NCI-H748 (cell line): ENCODE measurements around the gene C11orf68.

Experiments
- DNase-seq: peaks from one replicate; lab custom pipeline; 2025; ENCODE audit not compliant: unreplicated experiment; lab: John Stamatoyannopoulos, UW

The C11orf68 gene

DNA sequence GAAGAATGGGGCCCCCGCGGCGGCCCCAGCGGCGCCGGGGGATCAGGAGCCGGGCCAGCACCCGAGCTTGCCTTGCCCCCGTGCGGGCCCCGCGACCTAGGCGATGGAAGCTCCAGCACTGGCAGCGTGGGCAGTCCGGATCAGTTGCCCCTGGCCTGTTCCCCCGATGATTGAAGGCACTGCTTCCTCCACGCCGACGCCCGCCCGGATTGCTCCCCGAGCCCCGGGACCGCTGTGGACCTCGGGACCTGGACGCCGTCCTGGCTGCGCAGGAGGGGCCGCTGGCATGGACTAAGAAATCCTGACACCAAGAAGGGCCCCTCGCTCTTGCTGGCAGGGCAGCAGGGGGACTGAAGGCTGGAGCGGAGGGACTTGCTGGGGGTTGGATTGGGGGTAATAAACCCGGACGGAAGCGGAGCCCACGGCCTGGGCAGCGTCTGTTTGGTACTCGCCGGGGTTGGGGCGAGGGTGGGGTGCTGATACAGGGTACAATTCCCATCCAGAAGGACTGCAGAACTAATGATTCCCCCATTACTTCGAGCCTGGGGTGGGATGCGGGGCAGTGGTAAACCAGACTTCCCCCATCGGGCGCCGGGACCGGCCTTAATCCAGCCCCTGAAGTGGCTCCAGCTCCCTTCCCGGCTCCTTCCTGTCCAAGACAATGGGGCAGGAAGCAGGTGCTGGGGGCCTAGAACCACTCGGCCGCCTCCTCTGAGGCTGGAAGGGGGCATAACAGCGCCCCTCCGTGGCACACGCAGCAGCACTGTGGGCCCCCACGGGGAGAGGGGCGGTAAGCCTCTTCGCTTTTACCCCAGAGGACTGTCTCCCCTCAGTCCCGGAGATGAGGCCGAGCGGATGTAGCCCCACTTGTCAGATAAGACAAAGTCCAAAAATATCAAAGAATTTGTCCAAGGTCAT lies 27.4 kb downstream of the C11orf68 start:
- DNase-seq, result peak; percentile 72

DNA sequence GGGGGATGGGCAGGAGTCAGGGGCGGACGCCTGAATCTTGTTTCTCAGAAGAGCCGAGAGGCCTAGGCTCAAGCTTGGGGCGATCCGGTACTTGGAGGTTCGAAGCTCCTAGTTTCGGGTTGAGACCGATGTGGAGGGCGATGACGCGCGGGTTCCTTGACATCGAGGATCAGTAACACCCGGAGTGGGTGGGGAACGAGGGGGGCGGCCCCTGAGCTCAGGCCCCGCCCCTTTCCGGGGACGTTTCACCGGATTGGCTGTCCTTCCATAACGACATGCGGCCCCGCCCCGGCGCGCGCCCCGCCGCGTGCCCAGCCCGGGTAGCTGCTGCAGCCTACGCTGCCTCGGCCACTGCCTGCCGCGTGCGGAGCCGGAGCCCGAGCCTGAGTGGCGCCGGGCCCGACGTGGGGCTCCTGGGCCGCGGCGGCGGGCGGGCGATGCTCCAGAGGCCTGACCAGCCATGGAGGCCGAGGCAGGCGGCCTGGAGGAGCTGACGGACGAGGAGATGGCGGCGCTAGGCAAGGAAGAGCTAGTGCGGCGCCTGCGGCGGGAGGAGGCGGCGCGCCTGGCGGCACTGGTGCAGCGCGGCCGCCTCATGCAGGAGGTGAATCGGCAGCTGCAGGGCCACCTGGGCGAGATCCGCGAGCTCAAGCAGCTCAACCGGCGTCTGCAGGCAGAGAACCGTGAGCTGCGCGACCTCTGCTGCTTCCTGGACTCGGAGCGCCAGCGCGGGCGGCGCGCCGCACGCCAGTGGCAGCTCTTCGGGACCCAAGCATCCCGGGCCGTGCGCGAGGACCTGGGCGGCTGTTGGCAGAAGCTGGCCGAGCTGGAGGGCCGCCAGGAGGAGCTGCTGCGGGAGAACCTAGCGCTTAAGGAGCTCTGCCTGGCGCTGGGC lies 28.3 kb downstream of the C11orf68 start, which contains the start of gene CCDC85B:
CCDC85B (plus strand) TSS at position 350 of the 895 bp plus-strand sequence; CDS start at position 461, 111 bp downstream.
- DNase-seq, result peak; percentile 97

DNA sequence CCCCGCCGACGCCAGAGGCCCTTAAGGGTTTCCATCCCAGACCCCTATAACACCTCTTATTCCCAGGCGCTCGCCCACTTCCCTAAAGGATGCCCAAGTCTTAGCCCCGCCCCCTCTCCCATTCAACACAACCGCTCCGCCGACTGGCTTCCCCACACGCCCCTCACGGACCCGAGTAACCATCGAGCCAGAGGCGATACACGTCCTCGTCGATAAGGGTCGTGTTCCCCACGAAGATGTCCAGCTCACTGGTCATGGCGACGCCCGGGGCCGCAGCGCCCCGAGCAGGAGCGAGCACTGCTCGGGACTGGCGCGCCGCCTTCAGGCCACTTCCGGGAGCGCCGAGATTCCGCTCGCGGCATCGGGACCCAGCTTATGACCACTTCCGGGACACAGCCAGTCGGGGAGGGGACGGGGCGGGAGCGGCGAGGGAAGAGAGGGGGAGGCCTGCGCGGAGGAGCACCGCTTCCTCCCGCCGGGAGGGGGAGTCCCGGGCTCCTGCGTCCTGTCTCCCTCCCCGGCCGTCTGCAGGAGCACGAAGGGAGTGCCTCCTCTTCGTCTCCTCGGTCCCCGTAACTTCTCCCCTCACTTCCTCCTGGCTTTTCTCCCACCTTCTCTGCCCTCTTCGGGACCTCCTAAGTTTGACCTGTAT lies 30.6 kb downstream of the C11orf68 start, which contains the start of gene FIBP:
FIBP (minus strand) TSS at position 309 of the 652 bp plus-strand sequence; CDS start at position 256, 53 bp downstream.
- peak; percentile 97 for DNase-seq

DNA sequence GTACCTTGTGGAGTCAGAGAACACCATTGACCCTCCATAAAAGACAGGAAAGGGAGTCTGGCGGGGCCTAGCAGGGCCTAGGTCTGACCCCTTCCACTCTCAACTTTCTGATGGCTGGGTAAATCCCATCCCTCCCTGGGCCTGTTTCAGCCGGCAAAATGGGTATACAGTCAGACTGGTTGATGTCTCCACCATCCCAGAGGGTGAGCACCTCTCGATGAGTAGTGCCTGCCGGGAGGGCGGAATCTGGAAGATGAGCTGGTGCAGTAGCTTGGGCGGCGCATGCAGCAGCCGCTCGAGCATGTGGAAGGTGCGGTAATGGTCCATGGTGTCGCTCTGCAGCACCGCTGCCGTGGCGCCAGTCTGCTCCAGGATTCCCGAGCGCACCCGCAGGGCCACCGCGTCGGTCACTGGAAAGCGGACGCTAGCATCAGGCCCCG lies 31.1 kb downstream of the C11orf68 start:
- DNase-seq, result no peak

DNA sequence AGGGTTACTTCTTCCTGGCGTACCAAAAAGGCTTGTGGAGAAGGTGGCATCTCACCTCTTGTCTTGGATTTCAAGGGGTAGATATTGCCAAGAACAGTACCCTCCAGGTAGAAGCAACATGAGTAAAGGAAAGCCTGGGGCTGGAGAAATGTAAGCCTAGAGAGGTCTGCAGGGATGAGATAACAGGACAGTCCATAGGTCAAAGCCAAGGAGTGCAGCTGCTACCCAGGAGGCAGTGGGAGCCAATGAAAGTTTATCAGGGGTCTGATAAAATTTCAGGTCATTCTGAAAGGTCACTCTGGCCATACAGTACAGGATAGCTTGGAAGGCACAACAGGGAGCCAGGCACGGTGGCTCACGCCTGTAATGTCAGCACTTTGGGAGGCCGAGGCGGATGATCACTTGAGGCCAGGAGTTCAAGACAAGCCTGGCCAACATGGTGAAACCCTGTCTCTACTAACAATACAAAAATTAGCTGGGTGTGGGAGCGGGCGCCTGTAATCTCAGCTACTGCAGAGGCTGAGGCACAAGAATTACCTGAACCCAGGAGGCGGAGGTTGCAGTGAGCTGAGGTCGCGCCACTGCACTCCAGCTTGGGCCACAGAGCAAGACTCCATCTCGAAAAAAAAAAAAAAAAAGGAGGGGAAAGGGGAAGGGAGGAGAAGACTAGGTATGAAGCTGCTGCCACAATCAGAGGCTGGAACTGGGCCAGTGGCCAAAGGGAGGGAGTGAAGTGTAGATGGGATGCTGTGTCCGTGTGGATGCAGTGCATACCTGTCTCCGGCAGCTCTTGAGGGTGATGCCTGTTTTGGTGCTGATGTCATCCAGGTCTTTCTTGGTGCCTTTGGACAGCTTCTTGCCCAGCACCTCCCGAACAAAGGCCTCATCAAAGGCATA lies 31.8 kb downstream of the C11orf68 start:
- DNase-seq, result no peak

DNA sequence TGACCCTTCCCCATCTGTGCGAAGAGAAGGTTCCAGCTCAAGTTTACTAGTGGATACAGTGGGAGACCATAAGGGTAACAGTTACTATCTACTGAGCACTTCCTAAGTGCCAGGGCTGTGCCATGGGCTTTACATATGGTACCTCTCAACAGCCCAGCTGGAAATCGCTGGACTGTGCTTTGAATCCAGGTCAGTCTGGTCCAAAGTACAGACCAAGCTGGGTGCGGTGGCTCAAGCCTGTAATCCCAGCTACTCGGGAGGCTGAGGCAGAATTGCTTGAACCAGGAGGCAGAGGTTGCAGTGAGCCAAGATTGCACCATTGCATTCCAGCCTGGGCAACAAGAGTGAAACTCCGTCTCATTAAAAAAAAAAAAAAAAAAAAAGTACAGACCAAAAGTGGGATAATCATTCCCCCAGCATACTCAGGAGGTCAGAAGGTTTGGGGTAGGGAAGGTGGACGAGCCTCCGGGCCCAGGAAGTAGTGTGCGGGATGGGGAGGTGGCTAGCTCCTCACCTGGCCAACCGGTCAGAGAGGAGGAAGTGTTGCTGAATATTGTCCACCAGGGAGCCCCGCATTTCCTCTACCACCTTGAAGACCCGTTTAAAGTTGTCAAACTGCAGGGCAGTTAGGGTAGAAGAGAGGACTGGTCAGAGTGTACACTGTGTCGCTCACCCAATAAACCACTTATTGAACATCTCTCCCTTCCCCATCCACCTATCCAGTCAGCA lies 32.9 kb downstream of the C11orf68 start:
- DNase-seq, result no peak

DNA sequence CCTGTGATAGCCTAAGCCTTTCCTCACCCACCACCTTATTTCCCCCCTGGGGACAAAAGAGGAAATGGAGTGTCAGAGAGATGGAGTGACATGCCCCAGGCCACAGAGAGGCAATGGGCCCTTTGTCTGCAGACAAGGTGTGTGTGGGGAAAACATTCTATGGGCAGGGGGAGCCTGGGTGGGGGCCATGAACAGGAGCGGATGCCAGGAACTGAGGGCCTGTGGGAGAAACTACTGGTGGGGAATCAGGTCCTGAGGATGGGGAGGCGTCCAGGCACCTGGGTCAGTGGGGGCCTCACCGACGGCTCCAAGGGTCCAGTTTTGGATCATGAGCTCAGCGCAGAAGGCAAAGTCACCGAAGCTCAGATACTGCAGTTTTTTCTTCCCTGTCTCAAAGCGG lies 33.6 kb downstream of the C11orf68 start:
- no peak for DNase-seq

DNA sequence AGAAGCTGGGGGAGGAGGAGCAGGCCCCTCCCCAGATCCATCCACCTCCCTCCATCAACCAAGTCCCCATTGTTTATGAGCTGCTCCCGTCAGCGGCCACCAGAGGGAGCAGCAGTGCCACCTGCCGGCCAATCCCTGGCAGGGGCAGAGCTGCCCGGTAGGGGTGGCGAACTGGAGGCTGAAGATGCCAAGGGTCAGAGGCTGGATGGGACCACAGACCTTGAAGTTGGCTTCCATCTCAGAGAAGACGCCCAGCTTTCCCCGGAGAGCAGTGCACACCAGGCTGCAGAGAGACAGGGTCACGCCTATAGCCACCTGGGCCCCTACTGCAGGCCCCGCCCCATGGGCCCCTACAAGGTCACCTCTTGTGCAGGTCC lies 34.2 kb downstream of the C11orf68 start:
- DNase-seq, result peak; percentile 66

DNA sequence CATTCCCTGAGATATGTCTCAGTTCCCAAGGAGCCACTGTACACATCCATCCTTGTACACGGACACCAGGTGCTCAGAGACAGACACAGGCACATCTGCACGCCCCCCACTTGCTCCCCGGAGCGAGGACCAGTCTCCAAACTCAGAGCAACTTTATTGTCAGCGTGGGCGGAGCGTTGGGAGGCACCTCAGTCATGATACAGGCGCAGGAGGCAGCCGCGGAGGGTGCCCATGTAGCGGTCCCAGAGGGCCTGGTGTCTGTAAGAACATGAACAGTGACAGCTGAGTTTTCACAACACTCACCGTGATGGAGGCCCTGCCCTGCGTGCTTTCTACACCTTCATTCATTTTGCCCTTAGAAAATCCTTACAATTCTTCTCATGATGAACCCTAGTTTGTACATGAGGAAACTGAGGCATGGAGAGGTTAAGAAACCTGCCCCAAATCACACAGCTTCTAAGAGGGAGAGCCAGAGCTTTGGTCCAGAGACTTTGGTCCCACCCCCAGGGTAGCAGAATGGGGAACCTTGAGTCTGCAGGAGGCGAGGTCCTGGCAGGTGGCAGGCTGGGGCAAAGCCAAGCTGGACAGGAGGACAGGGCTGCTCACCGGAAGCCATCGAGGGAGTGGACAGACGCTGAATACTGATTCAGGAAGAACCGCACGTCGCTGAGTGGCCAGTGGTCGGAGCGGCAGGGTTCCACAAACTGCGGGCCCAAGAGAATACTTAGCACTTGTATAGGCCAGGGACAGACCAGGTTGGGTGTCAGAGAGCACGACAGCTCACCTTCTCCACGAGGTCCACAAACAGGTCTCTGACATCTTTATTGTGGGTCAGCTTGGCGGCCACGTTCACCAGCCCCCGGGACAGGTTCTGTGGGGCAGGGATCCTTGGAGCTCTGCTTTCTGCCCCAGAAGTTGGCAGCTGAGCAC lies 34.8 kb downstream of the C11orf68 start:
- DNase-seq, result no peak

DNA sequence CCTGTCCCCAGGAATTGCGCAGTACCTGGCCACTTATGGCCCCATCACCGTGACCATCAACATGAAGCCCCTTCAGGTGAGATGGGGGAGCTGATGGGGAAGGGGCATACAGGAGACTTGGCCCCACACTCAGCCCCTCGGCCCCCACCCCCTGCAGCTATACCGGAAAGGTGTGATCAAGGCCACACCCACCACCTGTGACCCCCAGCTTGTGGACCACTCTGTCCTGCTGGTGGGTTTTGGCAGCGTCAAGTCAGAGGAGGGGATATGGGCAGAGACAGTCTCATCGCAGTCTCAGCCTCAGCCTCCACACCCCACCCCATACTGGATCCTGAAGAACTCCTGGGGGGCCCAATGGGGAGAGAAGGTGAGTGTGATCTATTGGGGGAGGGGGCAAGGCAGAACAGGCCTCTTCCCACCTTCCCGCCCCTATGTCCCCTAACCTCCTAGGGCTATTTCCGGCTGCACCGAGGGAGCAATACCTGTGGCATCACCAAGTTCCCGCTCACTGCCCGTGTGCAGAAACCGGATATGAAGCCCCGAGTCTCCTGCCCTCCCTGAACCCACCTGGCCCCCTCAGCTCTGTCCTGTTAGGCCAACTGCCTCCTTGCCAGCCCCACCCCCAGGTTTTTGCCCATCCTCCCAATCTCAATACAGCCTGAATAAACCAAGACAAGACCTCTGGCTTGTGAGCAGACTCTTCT lies 35.7 kb downstream of the C11orf68 start:
- no peak for DNase-seq

DNA sequence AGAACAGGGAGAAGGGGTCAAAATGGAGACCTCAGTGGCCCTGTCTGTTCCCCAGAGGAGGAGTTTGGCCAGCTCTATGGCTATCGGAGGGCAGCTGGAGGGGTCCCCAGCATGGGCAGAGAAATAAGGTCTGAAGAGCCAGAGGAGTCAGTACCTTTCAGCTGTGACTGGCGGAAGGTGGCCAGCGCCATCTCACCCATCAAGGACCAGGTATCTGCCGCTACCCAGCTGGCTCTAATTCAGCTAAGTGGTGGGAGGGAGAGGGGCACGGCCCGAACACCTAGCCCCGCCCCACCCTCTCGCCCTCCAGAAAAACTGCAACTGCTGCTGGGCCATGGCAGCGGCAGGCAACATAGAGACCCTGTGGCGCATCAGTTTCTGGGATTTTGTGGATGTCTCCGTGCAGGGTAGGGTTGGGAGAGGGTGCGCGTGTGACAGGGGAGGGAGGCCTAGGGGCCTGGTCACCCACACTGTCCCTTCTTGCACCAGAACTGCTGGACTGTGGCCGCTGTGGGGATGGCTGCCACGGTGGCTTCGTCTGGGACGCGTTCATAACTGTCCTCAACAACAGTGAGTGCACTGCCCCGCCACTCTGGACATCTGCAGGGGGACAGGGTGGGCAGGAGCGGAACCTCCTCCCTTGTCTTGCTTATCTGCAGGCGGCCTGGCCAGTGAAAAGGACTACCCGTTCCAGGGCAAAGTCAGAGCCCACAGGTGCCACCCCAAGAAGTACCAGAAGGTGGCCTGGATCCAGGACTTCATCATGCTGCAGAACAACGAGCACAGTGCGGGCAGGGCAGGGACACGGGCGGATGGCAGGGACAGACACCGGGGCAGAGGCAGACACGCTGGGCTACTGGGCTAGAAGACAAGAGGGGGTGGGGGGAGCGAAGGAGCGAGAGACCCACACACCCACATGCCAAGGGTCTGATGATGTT lies 36.5 kb downstream of the C11orf68 start:
- no peak for DNase-seq

DNA sequence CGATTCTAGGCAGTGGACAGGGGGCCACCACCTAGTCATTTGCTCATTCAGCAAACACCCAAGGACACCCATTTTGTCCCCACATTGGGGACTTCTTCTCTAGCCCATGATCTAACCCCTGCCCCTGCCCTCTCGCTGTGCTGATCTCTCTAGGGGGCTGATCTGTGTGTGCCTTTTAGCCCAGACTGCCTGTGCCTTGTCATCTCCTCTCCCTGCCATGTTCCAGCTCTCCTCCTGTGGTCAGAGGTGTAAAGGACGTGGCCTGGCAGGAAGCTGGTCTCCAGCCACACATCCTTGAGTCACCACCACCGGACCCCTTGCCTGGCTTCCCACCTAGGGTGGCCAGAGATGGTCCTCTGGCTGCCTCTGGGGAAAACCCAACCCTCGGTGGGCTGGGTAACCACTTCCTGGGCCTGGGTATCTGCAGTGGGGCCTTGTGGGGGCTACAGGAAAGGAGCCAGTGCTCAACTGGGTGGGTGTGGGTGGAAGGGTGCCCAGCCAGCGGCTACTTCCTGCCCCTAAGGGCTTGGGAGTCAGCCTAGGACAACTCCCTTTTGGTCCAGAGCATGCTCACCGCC lies 37.9 kb downstream of the C11orf68 start:
- no peak for DNase-seq

DNA sequence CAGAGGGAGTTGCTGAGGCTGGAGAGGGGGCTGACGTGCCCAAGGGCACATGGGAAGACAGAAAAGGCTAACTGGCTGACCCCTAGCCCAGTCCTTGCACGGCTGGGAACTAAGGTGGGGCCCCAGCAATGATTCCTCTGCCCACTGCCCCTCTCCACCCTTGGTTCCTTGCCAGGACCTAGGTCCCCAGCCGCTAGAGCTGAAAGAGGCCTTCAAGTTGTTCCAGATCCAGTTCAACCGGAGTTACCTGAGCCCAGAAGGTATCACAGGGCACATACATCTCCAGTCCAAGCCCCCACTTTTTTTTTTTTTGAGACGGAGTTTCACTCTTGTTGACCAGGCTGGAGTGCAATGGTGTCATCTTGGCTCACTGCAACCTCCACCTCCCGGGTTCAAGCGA lies 38.8 kb downstream of the C11orf68 start:
- DNase-seq, result no peak

DNA sequence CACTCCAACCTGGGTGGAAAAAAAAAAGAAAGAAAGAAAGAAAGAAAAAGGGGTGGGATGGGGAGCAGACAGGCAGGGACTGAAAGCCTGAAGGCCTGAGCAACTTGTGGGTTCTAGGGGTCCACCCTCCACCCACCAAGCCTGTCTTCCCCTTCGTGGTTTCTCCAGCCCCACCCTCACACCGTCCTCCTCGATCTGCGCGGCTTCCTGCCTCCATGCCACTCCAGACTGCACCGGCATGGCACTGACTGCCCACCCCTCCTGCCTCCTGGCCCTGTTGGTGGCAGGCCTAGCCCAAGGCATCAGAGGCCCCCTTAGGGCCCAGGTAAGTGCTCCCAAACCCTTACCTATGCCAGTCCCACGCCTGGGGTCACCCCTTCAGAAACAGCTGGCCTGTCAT lies 39.2 kb downstream of the C11orf68 start, which contains the start of gene CTSW:
CTSW (plus strand) TSS at position 221 of the 400 bp plus-strand sequence; CDS start at position 239, 18 bp downstream.
- DNase-seq, result no peak

DNA sequence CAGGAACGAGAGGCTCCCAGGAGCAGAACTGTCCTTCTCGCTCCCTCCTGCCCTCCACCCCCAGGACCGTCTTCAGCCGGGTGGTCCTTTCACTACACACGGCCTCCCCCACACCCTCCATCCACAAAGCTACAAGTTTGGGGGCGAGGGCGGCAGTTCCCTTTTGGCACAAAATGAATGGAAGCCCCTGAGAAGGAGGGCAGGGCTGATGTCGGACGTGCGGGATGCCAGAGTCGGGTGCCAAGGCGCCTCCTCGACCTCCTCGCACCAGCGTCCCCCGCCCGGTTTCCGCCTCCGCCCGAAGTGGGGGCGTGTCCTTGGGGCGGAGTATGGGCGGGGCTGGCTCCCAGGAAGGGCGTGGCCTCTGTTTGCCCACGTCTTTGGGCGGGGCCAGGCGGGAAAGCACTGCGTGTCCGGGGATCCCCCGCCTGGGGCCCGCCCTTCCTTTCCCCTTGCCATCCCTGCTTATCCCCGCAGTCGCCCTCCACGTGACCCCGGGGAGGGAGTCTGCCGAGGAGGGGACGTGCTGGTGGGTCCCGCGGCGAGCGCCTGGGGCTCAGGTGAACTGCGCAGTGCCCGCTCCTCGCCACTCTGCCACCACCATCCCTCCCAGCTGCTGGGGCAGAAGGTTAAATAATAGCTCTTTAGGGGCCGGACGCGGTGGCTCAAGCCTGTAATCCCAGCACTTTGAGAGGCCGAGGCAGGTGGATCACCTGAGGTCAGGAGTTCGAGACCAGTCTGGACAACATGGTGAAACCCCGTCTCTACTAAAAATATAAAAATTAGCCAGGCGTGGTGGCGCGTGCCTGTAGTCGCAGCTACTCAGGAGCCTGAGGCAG lies 45.3 kb downstream of the C11orf68 start:
- peak; percentile 90 for DNase-seq
